ENCODE results near the gene SH2D3A.

SH2D3A gene

GRCh38 chr19:6723108-6723618 lies 44.1 kb downstream of the SH2D3A start:
- no peaks in the 10 kb centered on the region for H3K9me3 ChIP-seq (ENCODE audit: control insufficient read depth, insufficient read depth, low read length)
- no peak overlapping the region for H3K4me3 ChIP-seq (ENCODE audit: low read depth, low read length)
- H3K27me3 ChIP-seq (ENCODE audit: control insufficient read depth, insufficient read depth, low read length) = no peaks in the 10 kb centered on the region
- no peaks in the 10 kb centered on the region for H3K4me1 ChIP-seq (ENCODE audit: control insufficient read depth, insufficient read depth, low read length)
- no peak overlapping the region for H3K9ac ChIP-seq (ENCODE audit: low read depth, low read length)
- H3K36me3 ChIP-seq (ENCODE audit: control insufficient read depth, insufficient read depth, low read length) = no peaks in the 10 kb centered on the region

GRCh38 chr19:6721773-6722172 lies 45.5 kb downstream of the SH2D3A start:
- H3K27me3 ChIP-seq (ENCODE audit: control insufficient read depth, insufficient read depth, low read length) = no peaks in the 10 kb centered on the region
- H3K4me1 ChIP-seq (ENCODE audit: control insufficient read depth, insufficient read depth, low read length) = no peaks in the 10 kb centered on the region
- H3K9me3 ChIP-seq (ENCODE audit: control insufficient read depth, insufficient read depth, low read length) = no peaks in the 10 kb centered on the region
- H3K4me3 ChIP-seq (ENCODE audit: low read depth, low read length) = no peak overlapping the region
- H3K9ac ChIP-seq (ENCODE audit: low read depth, low read length) = no peak overlapping the region
- no peaks in the 10 kb centered on the region for H3K36me3 ChIP-seq (ENCODE audit: control insufficient read depth, insufficient read depth, low read length)

GRCh38 chr19:6721138-6721474 lies 46.1 kb downstream of the SH2D3A start:
- Histone ChIP-seq H3K4me1 (ENCODE audit: control insufficient read depth, insufficient read depth, low read length) (no peaks in the 10 kb centered on the region), H3K4me3 (ENCODE audit: low read depth, low read length) (no peak overlapping the region), H3K36me3 (ENCODE audit: control insufficient read depth, insufficient read depth, low read length) (no peaks in the 10 kb centered on the region), H3K9ac (ENCODE audit: low read depth, low read length) (no peak overlapping the region), H3K9me3 (ENCODE audit: control insufficient read depth, insufficient read depth, low read length) (no peaks in the 10 kb centered on the region), H3K27me3 (ENCODE audit: control insufficient read depth, insufficient read depth, low read length) (no peaks in the 10 kb centered on the region)

GRCh38 chr19:6720369-6721137 lies 46.7 kb downstream of the SH2D3A start, which contains the start of gene C3:
TSS of gene C3 (minus strand) at chr19:6720650. CDS start at chr19:6720589, 61 bp downstream.
- Histone ChIP-seq H3K4me1 (ENCODE audit: control insufficient read depth, insufficient read depth, low read length) (no peaks in the 10 kb centered on the region), H3K4me3 (ENCODE audit: low read depth, low read length) (peak within 1 kb of the TSS; percentile 37), H3K27me3 (ENCODE audit: control insufficient read depth, insufficient read depth, low read length) (no peaks in the 10 kb centered on the region), H3K36me3 (ENCODE audit: control insufficient read depth, insufficient read depth, low read length) (no peaks in the 10 kb centered on the region), H3K9me3 (ENCODE audit: control insufficient read depth, insufficient read depth, low read length) (no peaks in the 10 kb centered on the region), H3K9ac (ENCODE audit: low read depth, low read length) (no peak within 1 kb of the TSS)

- H3K4me3 ChIP-seq (ENCODE audit: low read depth, low read length) = no peak overlapping the region
- H3K36me3 ChIP-seq (ENCODE audit: control insufficient read depth, insufficient read depth, low read length) = no peaks in the 10 kb centered on the region
- no peaks in the 10 kb centered on the region for H3K9me3 ChIP-seq (ENCODE audit: control insufficient read depth, insufficient read depth, low read length)
- H3K4me1 ChIP-seq (ENCODE audit: control insufficient read depth, insufficient read depth, low read length) = no peaks in the 10 kb centered on the region
- H3K27me3 ChIP-seq (ENCODE audit: control insufficient read depth, insufficient read depth, low read length) = no peaks in the 10 kb centered on the region
- H3K9ac ChIP-seq (ENCODE audit: low read depth, low read length) = no peak overlapping the region
Observed at GRCh38 chr19:6719992-6720368, 47.3 kb downstream of the SH2D3A start.

- H3K27me3 ChIP-seq (ENCODE audit: control insufficient read depth, insufficient read depth, low read length) = no peaks in the 10 kb centered on the region
- no peaks in the 10 kb centered on the region for H3K4me1 ChIP-seq (ENCODE audit: control insufficient read depth, insufficient read depth, low read length)
- H3K9ac ChIP-seq (ENCODE audit: low read depth, low read length) = no peak overlapping the region
- H3K36me3 ChIP-seq (ENCODE audit: control insufficient read depth, insufficient read depth, low read length) = no peaks in the 10 kb centered on the region
- H3K9me3 ChIP-seq (ENCODE audit: control insufficient read depth, insufficient read depth, low read length) = no peaks in the 10 kb centered on the region
- peak overlapping the region; percentile 37 for H3K4me3 ChIP-seq (ENCODE audit: low read depth, low read length)
Observed at GRCh38 chr19:6719540-6719861, 47.7 kb downstream of the SH2D3A start.

GRCh38 chr19:6718741-6719539 lies 48.3 kb downstream of the SH2D3A start:
- peak overlapping the region; percentile 37 for H3K4me3 ChIP-seq (ENCODE audit: low read depth, low read length)
- H3K27me3 ChIP-seq (ENCODE audit: control insufficient read depth, insufficient read depth, low read length) = no peaks in the 10 kb centered on the region
- no peaks in the 10 kb centered on the region for H3K36me3 ChIP-seq (ENCODE audit: control insufficient read depth, insufficient read depth, low read length)
- H3K9me3 ChIP-seq (ENCODE audit: control insufficient read depth, insufficient read depth, low read length) = no peaks in the 10 kb centered on the region
- H3K9ac ChIP-seq (ENCODE audit: low read depth, low read length) = no peak overlapping the region
- peaks cover 2% of the 10 kb centered on the region for H3K4me1 ChIP-seq (ENCODE audit: control insufficient read depth, insufficient read depth, low read length)

- Histone ChIP-seq H3K4me3 (ENCODE audit: low read depth, low read length) (peak overlapping the region; percentile 53), H3K36me3 (ENCODE audit: control insufficient read depth, insufficient read depth, low read length) (no peaks in the 10 kb centered on the region), H3K4me1 (ENCODE audit: control insufficient read depth, insufficient read depth, low read length) (peaks cover 2% of the 10 kb centered on the region), H3K27me3 (ENCODE audit: control insufficient read depth, insufficient read depth, low read length) (no peaks in the 10 kb centered on the region), H3K9me3 (ENCODE audit: control insufficient read depth, insufficient read depth, low read length) (no peaks in the 10 kb centered on the region), H3K9ac (ENCODE audit: low read depth, low read length) (no peak overlapping the region)
Observed at GRCh38 chr19:6718111-6718740, 49.0 kb downstream of the SH2D3A start.

- Histone ChIP-seq H3K27me3 (ENCODE audit: control insufficient read depth, insufficient read depth, low read length) (no peaks in the 10 kb centered on the region), H3K4me3 (ENCODE audit: low read depth, low read length) (peak overlapping the region; percentile 53), H3K9ac (ENCODE audit: low read depth, low read length) (no peak overlapping the region), H3K9me3 (ENCODE audit: control insufficient read depth, insufficient read depth, low read length) (no peaks in the 10 kb centered on the region), H3K36me3 (ENCODE audit: control insufficient read depth, insufficient read depth, low read length) (no peaks in the 10 kb centered on the region), H3K4me1 (ENCODE audit: control insufficient read depth, insufficient read depth, low read length) (peaks cover 2% of the 10 kb centered on the region)
Observed at GRCh38 chr19:6717441-6717971, 49.7 kb downstream of the SH2D3A start.

- H3K9me3 ChIP-seq (ENCODE audit: control insufficient read depth, insufficient read depth, low read length) = no peaks in the 10 kb centered on the region
- H3K27me3 ChIP-seq (ENCODE audit: control insufficient read depth, insufficient read depth, low read length) = no peaks in the 10 kb centered on the region
- H3K9ac ChIP-seq (ENCODE audit: low read depth, low read length) = no peak overlapping the region
- H3K36me3 ChIP-seq (ENCODE audit: control insufficient read depth, insufficient read depth, low read length) = no peaks in the 10 kb centered on the region
- H3K4me3 ChIP-seq (ENCODE audit: low read depth, low read length) = no peak overlapping the region
- peaks cover 2% of the 10 kb centered on the region for H3K4me1 ChIP-seq (ENCODE audit: control insufficient read depth, insufficient read depth, low read length)
Observed at GRCh38 chr19:6717036-6717435, 50.2 kb downstream of the SH2D3A start.

- no peak overlapping the region for H3K9ac ChIP-seq (ENCODE audit: low read depth, low read length)
- H3K9me3 ChIP-seq (ENCODE audit: control insufficient read depth, insufficient read depth, low read length) = no peaks in the 10 kb centered on the region
- H3K4me3 ChIP-seq (ENCODE audit: low read depth, low read length) = no peak overlapping the region
- H3K36me3 ChIP-seq (ENCODE audit: control insufficient read depth, insufficient read depth, low read length) = no peaks in the 10 kb centered on the region
- H3K27me3 ChIP-seq (ENCODE audit: control insufficient read depth, insufficient read depth, low read length) = no peaks in the 10 kb centered on the region
- H3K4me1 ChIP-seq (ENCODE audit: control insufficient read depth, insufficient read depth, low read length) = peaks cover 2% of the 10 kb centered on the region
Observed at GRCh38 chr19:6716610-6716970, 50.6 kb downstream of the SH2D3A start.

All from iPS-15b (cell line).